H9 (cell line): ENCODE data around the gene GALNT12. TPM values are rescaled to one million over a fixed set of nuclear protein-coding genes. Genes with fewer than 3 reads are reported as not detected.

Experiments
- DNase-seq: peaks from one replicate; pipeline ENCODE4 v3.0.0-alpha.2; 2017
- H2AFZ ChIP-seq: one replicate; pipeline ENCODE4 v1.6.1; 2013; ENCODE audit warnings: mild to moderate bottlenecking, low read length, control low read depth, moderate library complexity
- H2AK5ac ChIP-seq: 2 replicates; pipeline ENCODE4 v1.6.1; 2013; ENCODE audit warnings: low read length, control low read depth, mixed read lengths; ENCODE audit not compliant: insufficient read length
- H2BK120ac ChIP-seq: one replicate; pipeline ENCODE4 v1.6.1; 2013; ENCODE audit warnings: low read depth, mild to moderate bottlenecking, low read length, control low read depth, inconsistent platforms; ENCODE audit not compliant: poor library complexity, severe bottlenecking
- H2BK12ac ChIP-seq: 2 replicates; pipeline ENCODE4 v1.6.1; 2013; ENCODE audit warnings: low read length, control low read depth, mixed read lengths, low read depth; ENCODE audit not compliant: insufficient read length
- H2BK15ac ChIP-seq: 2 replicates; pipeline ENCODE4 v1.6.1; 2013; ENCODE audit warnings: low read depth, low read length, control low read depth
- H2BK20ac ChIP-seq: one replicate; pipeline ENCODE4 v1.6.1; 2013; ENCODE audit warnings: low read depth, mild to moderate bottlenecking, low read length, control low read depth, inconsistent platforms; ENCODE audit not compliant: poor library complexity, severe bottlenecking
- H2BK5ac ChIP-seq: 2 replicates; pipeline ENCODE4 v1.6.1; 2013; ENCODE audit warnings: low read length, control low read depth, mixed read lengths; ENCODE audit not compliant: insufficient read length
- H3K14ac ChIP-seq: 2 replicates; pipeline ENCODE4 v1.6.1; 2013; ENCODE audit warnings: low read length, control low read depth; ENCODE audit not compliant: insufficient read depth
- H3K18ac ChIP-seq: 2 replicates; pipeline ENCODE4 v1.6.1; 2013; ENCODE audit warnings: low read depth, mild to moderate bottlenecking, mixed read lengths, low read length, control low read depth; ENCODE audit not compliant: insufficient read length
- H3K23ac ChIP-seq: 2 replicates; pipeline ENCODE4 v1.6.1; 2013; ENCODE audit warnings: low read length, control low read depth, mixed read lengths, low read depth; ENCODE audit not compliant: insufficient read length
- H3K23me2 ChIP-seq: 2 replicates; pipeline ENCODE4 v1.6.1; 2013; ENCODE audit warnings: low read depth, mild to moderate bottlenecking, mixed read lengths, low read length, control low read depth; ENCODE audit not compliant: insufficient read length, poor library complexity, severe bottlenecking
- H3K27ac ChIP-seq: 2 replicates; pipeline ENCODE4 v1.5.1; 2013; ENCODE audit warnings: low read length, control low read depth, mixed read lengths, low read depth; ENCODE audit not compliant: insufficient read length
- H3K27me3 ChIP-seq: 2 replicates; pipeline ENCODE4 v1.6.1; 2013; ENCODE audit warnings: low read length, control low read depth, inconsistent platforms; ENCODE audit not compliant: insufficient read depth
- H3K4ac ChIP-seq: 2 replicates; pipeline ENCODE4 v1.6.1; 2013; ENCODE audit warnings: low read depth, mild to moderate bottlenecking, control low read depth, inconsistent platforms, low read length, moderate library complexity
- H3K4me1 ChIP-seq: 2 replicates; pipeline ENCODE4 v1.6.1; 2013; ENCODE audit warnings: low read length, control low read depth, inconsistent platforms; ENCODE audit not compliant: insufficient read depth
- H3K4me2 ChIP-seq: 2 replicates; pipeline ENCODE4 v1.6.1; 2013; ENCODE audit warnings: low read length, control low read depth, mixed read lengths; ENCODE audit not compliant: insufficient read length, insufficient read depth
- H3K56ac ChIP-seq: 2 replicates; pipeline ENCODE4 v1.6.1; 2013; ENCODE audit warnings: low read depth, mild to moderate bottlenecking, mixed read lengths, low read length, control low read depth; ENCODE audit not compliant: insufficient read length
- H3K79me1 ChIP-seq: 2 replicates; pipeline ENCODE4 v1.6.1; 2013; ENCODE audit warnings: low read depth, mild to moderate bottlenecking, moderate library complexity, low read length, control low read depth, inconsistent platforms; ENCODE audit not compliant: insufficient read depth, poor library complexity, severe bottlenecking
- H3K79me2 ChIP-seq: 2 replicates; pipeline ENCODE4 v1.6.1; 2013; ENCODE audit warnings: low read length, control low read depth, inconsistent platforms; ENCODE audit not compliant: insufficient read depth
- H3K9ac ChIP-seq: 2 replicates; pipeline ENCODE4 v1.6.1; 2013; ENCODE audit warnings: low read length, control low read depth, mixed read lengths; ENCODE audit not compliant: insufficient read length; ENCODE audit errors: extremely low read depth
- H3K9me3 ChIP-seq: one replicate; pipeline ENCODE4 v1.6.1; 2013; ENCODE audit warnings: low read depth, low read length, inconsistent platforms; ENCODE audit not compliant: control insufficient read depth
- H3T11ph ChIP-seq: one replicate; pipeline ENCODE4 v1.6.1; 2013; ENCODE audit warnings: mild to moderate bottlenecking, low read length, control low read depth, inconsistent platforms
- H4K20me1 ChIP-seq: one replicate; pipeline ENCODE4 v1.6.1; 2013; ENCODE audit not compliant: control insufficient read depth, insufficient read length, insufficient read depth
- H4K5ac ChIP-seq: 2 replicates; pipeline ENCODE4 v1.6.1; 2013; ENCODE audit warnings: low read depth, mild to moderate bottlenecking, mixed read lengths, low read length, control low read depth; ENCODE audit not compliant: insufficient read length
- H4K8ac ChIP-seq: replicated peaks from 2 replicates; pipeline ENCODE4 v1.6.1; 2013; ENCODE audit warnings: low read length, control low read depth, mixed read lengths, low read depth; ENCODE audit not compliant: insufficient read length
- H4K91ac ChIP-seq: 2 replicates; pipeline ENCODE4 v1.6.1; 2013; ENCODE audit warnings: low read depth, mild to moderate bottlenecking, moderate library complexity, mixed read lengths, low read length, control low read depth; ENCODE audit not compliant: insufficient read length
- H3K27ac Mint-ChIP-seq, 3 experiments: 2 replicates in 2 of 3; 3 replicates in 1 of 3; pipeline ENCODE4 v1.8.0; 2020 to 2021; ENCODE audit warnings: mixed read lengths in 3 of 3, mild to moderate bottlenecking in 1 of 3, moderate library complexity in 1 of 3
- H3K27me3 Mint-ChIP-seq: 2 replicates; pipeline ENCODE4 v1.8.0; 2021; ENCODE audit warnings: low read depth, mild to moderate bottlenecking, moderate library complexity, mixed read lengths
- H3K36me3 Mint-ChIP-seq, 3 experiments: 2 replicates in 2 of 3; 3 replicates in 1 of 3; pipeline ENCODE4 v1.8.0; 2020 to 2021; ENCODE audit warnings: low read depth in 3 of 3, mixed read lengths in 3 of 3; ENCODE audit not compliant: insufficient read depth in 1 of 3
- H3K4me1 Mint-ChIP-seq, 2 experiments: 2 replicates each; pipeline ENCODE4 v1.8.0; 2020; ENCODE audit warnings: mixed read lengths in 2 of 2
- H3K4me3 Mint-ChIP-seq, 2 experiments: 2 replicates in 1 of 2; 3 replicates in 1 of 2; pipeline ENCODE4 v1.8.0; 2020 to 2021; ENCODE audit warnings: mild to moderate bottlenecking in 2 of 2, mixed read lengths in 2 of 2, moderate library complexity in 1 of 2
- H3K9me3 Mint-ChIP-seq, 2 experiments: 2 replicates in 1 of 2; 3 replicates in 1 of 2; pipeline ENCODE4 v1.8.0; 2020; ENCODE audit warnings: mild to moderate bottlenecking in 2 of 2, mixed read lengths in 2 of 2, moderate library complexity in 1 of 2
- CTCF ChIP-seq: fragments of 200-600 bp; sonication (generic); conservative IDR thresholded peaks from 3 replicates; pipeline ENCODE4 v1.8.0; 2021; ENCODE audit warnings: antibody characterized with exemption, mild to moderate bottlenecking
- WGBS: extraction: QIAGEN DNeasy Blood & Tissue Kit; methylation state at CpG from one replicate; pipeline ENCODE4 v1.1.7; 2013; ENCODE audit warnings: missing lambda C conversion rate, low lambda C conversion rate, mixed read lengths; ENCODE audit not compliant: insufficient read length; ENCODE audit errors: extremely low coverage; 5-methylcytosine and 5-hydroxymethylcytosine counted together
- total RNA-seq: library from RNA; stranded (reverse); gene quantifications from 2 replicates; pipeline ENCODE4 v1.2.1, GENCODE V29; 2021

Gene GALNT12
- total RNA-seq, 1 experiment from 2014 or later: 18.0 TPM

DNA sequence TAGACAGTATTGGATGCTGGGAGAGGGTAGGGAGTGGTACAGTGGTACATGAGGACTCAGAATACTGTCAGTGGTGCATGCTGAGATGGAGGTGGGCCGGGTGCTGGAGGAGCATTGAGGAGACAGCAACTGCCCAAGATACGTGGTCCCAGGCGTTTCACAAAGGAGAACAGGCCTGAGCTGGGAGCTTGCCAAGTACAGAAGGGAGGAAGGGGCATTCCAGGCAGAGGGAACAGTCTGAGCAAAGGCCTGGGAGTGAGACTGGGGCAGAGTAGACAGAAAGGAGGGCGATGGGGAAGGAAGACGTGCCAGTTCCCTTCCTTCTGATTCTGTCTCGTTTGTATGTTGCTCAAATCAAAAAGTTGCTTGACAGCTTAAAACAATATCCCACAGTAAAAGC lies 15.2 kb downstream of the GALNT12 start:
- no peak overlapping the region for H3K18ac ChIP-seq
- H4K5ac ChIP-seq: no peak overlapping the region
- H3K9ac ChIP-seq: no peak overlapping the region
- no peaks in the 10 kb centered on the region for H3K27me3 ChIP-seq
- no peak for TF ChIP-seq CTCF
- H3K23me2 ChIP-seq: no peaks in the 10 kb centered on the region
- no peak overlapping the region for H3T11ph ChIP-seq
- H3K79me2 ChIP-seq: no peaks in the 10 kb centered on the region
- no peak overlapping the region for H2BK12ac ChIP-seq
- H3K23ac ChIP-seq: no peak overlapping the region
- H3K56ac ChIP-seq: no peak overlapping the region
- no peak overlapping the region for H2BK20ac ChIP-seq
- H3K9me3 Mint-ChIP-seq: no peaks in the 10 kb centered on the region; a peak in 3 of 5 replicates
- no peak overlapping the region for H3K27ac ChIP-seq
- no peak overlapping the region for H2BK120ac ChIP-seq
- no peak overlapping the region for H2BK15ac ChIP-seq
- WGBS: no CpG with 5 or more reads among the region's 6 CpGs
- peaks cover 10 to 34% (median 34%) of the 10 kb centered on the region in 3 experiments for H3K36me3 Mint-ChIP-seq
- no peaks in the 10 kb centered on the region for H3K9me3 ChIP-seq
- no peaks in the 10 kb centered on the region for H4K20me1 ChIP-seq
- peak overlapping the region in 2 of 3 experiments; percentile 23 to 59; a peak in 3 of 7 replicates for H3K27ac Mint-ChIP-seq
- H3K79me1 ChIP-seq: no peaks in the 10 kb centered on the region
- no peak overlapping the region for H2AK5ac ChIP-seq
- no peak overlapping the region for H3K4me2 ChIP-seq
- no peak overlapping the region for H2BK5ac ChIP-seq
- no peak overlapping the region for H4K8ac ChIP-seq
- H4K91ac ChIP-seq: no peak overlapping the region
- no peaks in the 10 kb centered on the region for H3K4me1 ChIP-seq
- no peak overlapping the region for H3K4ac ChIP-seq
- H3K14ac ChIP-seq: no peak overlapping the region
- DNase-seq: no peak
- no peak overlapping the region for H2AFZ ChIP-seq
- peaks cover 2% of the 10 kb centered on the region; the same call in 1 of the 2 replicates for H3K27me3 Mint-ChIP-seq
- H3K4me1 Mint-ChIP-seq: 0 out of 4 replicates have a peak, but pooled peaks cover 0 to under 1% of the 10 kb centered on the region in 2 experiments
- H3K4me3 Mint-ChIP-seq: no peak overlapping the region
